GM23338 (cell line): ENCODE data around the gene RFX2. TPM values are rescaled to one million over a fixed set of nuclear protein-coding genes. Genes with fewer than 3 reads are reported as not detected.

Experiments
- ATAC-seq: fragments of 200-7000 bp; cut with Tn5 transposase; 3 replicates; pipeline ENCODE4 v1.9.1; 2020
- DNase-seq: peaks from one replicate; pipeline ENCODE4 v3.0.0-alpha.2; 2015; ENCODE audit warnings: low spot score
- H2AFZ ChIP-seq: fragments of 200-600 bp; sonication (generic); 2 replicates; pipeline ENCODE4 v1.8.0; 2016; ENCODE audit warnings: antibody characterized with exemption, mild to moderate bottlenecking, moderate library complexity
- H3F3A ChIP-seq: fragments of 200-600 bp; sonication (generic); replicated peaks from 2 replicates; pipeline ENCODE4 v1.8.0; 2017; ENCODE audit warnings: antibody characterized with exemption, mixed run types, low read depth
- H3K27ac ChIP-seq: fragments of 200-600 bp; sonication (generic); 2 replicates; pipeline ENCODE4 v1.6.1; 2016; ENCODE audit warnings: low read depth
- H3K27me3 ChIP-seq: fragments of 200-600 bp; sonication (generic); 2 replicates; pipeline ENCODE4 v1.8.0; 2016; ENCODE audit warnings: mild to moderate bottlenecking, mixed run types, moderate library complexity; ENCODE audit not compliant: insufficient read depth
- H3K36me3 ChIP-seq: fragments of 200-600 bp; sonication (generic); 2 replicates; pipeline ENCODE4 v1.8.0; 2016; ENCODE audit warnings: mild to moderate bottlenecking; ENCODE audit not compliant: insufficient read depth
- H3K4me1 ChIP-seq: fragments of 200-600 bp; sonication (generic); 2 replicates; pipeline ENCODE4 v1.8.0; 2016; ENCODE audit warnings: mild to moderate bottlenecking, moderate library complexity; ENCODE audit not compliant: insufficient read depth
- H3K4me2 ChIP-seq: fragments of 200-600 bp; sonication (generic); 2 replicates; pipeline ENCODE4 v1.7.1; 2017; ENCODE audit warnings: mixed run types
- H3K4me3 ChIP-seq: fragments of 200-600 bp; sonication (generic); 2 replicates; pipeline ENCODE4 v1.6.1; 2016; ENCODE audit warnings: mixed run types
- H3K79me2 ChIP-seq: fragments of 200-600 bp; sonication (generic); replicated peaks from 2 replicates; pipeline ENCODE4 v1.8.0; 2017; ENCODE audit warnings: mild to moderate bottlenecking; ENCODE audit not compliant: insufficient read depth
- H3K9me2 ChIP-seq: fragments of 200-600 bp; sonication (generic); 2 replicates; pipeline ENCODE4 v1.8.0; 2017; ENCODE audit not compliant: insufficient read depth
- H4K20me1 ChIP-seq: fragments of 200-600 bp; sonication (generic); replicated peaks from 2 replicates; pipeline ENCODE4 v1.8.0; 2017; ENCODE audit warnings: mild to moderate bottlenecking; ENCODE audit not compliant: insufficient read depth
- H3K27ac Mint-ChIP-seq: 2 replicates; pipeline ENCODE4 v1.8.0; 2020; ENCODE audit warnings: inconsistent platforms, mild to moderate bottlenecking, moderate library complexity, mixed read lengths
- H3K27me3 Mint-ChIP-seq: 3 replicates; pipeline ENCODE4 v1.8.0; 2022; ENCODE audit warnings: low read depth, mild to moderate bottlenecking, moderate library complexity, mixed read lengths, inconsistent platforms; ENCODE audit not compliant: insufficient read depth, poor library complexity
- H3K36me3 Mint-ChIP-seq: 3 replicates; pipeline ENCODE4 v1.8.0; 2021; ENCODE audit warnings: low read depth, mild to moderate bottlenecking, inconsistent platforms, moderate library complexity, mixed read lengths
- H3K4me1 Mint-ChIP-seq: 3 replicates; pipeline ENCODE4 v1.8.0; 2020; ENCODE audit warnings: mild to moderate bottlenecking, inconsistent platforms, mixed read lengths
- H3K4me3 Mint-ChIP-seq: 3 replicates; pipeline ENCODE4 v1.8.0; 2021; ENCODE audit warnings: moderate library complexity, mild to moderate bottlenecking, inconsistent platforms, mixed read lengths
- H3K9me3 Mint-ChIP-seq: 3 replicates; pipeline ENCODE4 v1.8.0; 2020; ENCODE audit warnings: moderate library complexity, mild to moderate bottlenecking, inconsistent platforms, mixed read lengths
- CREB1 ChIP-seq: fragments of 250-450 bp; sonication (Bioruptor Pico); IDR thresholded peaks from 2 replicates; pipeline ENCODE4 v1.5.0; 2020; ENCODE audit warnings: low read depth, mild to moderate bottlenecking, moderate library complexity
- EZH2 ChIP-seq: fragments of 200-600 bp; sonication (generic); IDR thresholded peaks from one replicate; pipeline ENCODE4 v1.8.0; 2017; ENCODE audit warnings: antibody characterized with exemption, mild to moderate bottlenecking, low read depth; ENCODE audit not compliant: unreplicated experiment
- EZH2phosphoT487 ChIP-seq: fragments of 200-600 bp; sonication (generic); IDR thresholded peaks from one replicate; pipeline ENCODE4 v1.8.1; 2018; ENCODE audit warnings: antibody characterized with exemption; ENCODE audit not compliant: unreplicated experiment
- JUNB ChIP-seq: IDR thresholded peaks from one replicate; pipeline ENCODE4 v1.6.1; 2016; ENCODE audit warnings: antibody characterized with exemption; ENCODE audit not compliant: unreplicated experiment
- NANOG ChIP-seq: IDR thresholded peaks from 2 replicates; pipeline ENCODE4 v1.6.1; 2016; ENCODE audit warnings: antibody characterized with exemption, borderline replicate concordance
- POLR2AphosphoS5 ChIP-seq: IDR thresholded peaks from 2 replicates; pipeline ENCODE4 v1.6.1; 2016; ENCODE audit warnings: antibody characterized with exemption, low read depth
- STAT1 ChIP-seq: IDR thresholded peaks from one replicate; pipeline ENCODE4 v1.6.1; 2016; ENCODE audit warnings: antibody characterized with exemption; ENCODE audit not compliant: unreplicated experiment
- ZNF114 ChIP-seq: fragments of 250-450 bp; sonication (Bioruptor Pico); IDR thresholded peaks from 2 replicates; pipeline ENCODE4 v1.5.0; 2020; ENCODE audit warnings: mild to moderate bottlenecking, moderate library complexity
- ZNF331 ChIP-seq: fragments of 250-450 bp; sonication (Bioruptor Pico); IDR thresholded peaks from 2 replicates; pipeline ENCODE4 v1.5.0; 2020; ENCODE audit warnings: low read depth, mild to moderate bottlenecking, moderate library complexity
- polyA plus RNA-seq: library from polyadenylated mRNA; unstranded; fragments of >200 nt; fragmentation: Nextera tagmentation; extraction: Ambion mirVana; gene quantifications from 2 replicates; pipeline ENCODE4 v1.2.1, GENCODE V29; 2016
- total RNA-seq: library from RNA; depleted of rRNA; stranded (reverse); fragments of >200 nt; shearing (Covaris generic); gene quantifications from 2 replicates; pipeline ENCODE4 v1.2.3, GENCODE V29; 2014
- TF ChIP-seq, protein P1 (sequence below): IDR thresholded peaks from one replicate; pipeline ENCODE4 v1.6.1; 2018; ENCODE audit warnings: antibody characterized with exemption; ENCODE audit not compliant: unreplicated experiment
- TF ChIP-seq, protein P2 (sequence below): IDR thresholded peaks from 2 replicates; pipeline ENCODE4 v1.6.1; 2016; ENCODE audit warnings: antibody characterized with exemption
- TF ChIP-seq, protein P3 (sequence below), 2 experiments: fragments of 200-600 bp in 1 of 2; sonication (generic) in 1 of 2; conservative IDR thresholded peaks; 2 replicates each; pipeline versions ENCODE4 v1.5.1 to v1.6.1; 2016 to 2017; ENCODE audit warnings: antibody characterized with exemption in 2 of 2, low read depth in 2 of 2, mild to moderate bottlenecking in 2 of 2, moderate library complexity in 1 of 2

RFX2 gene
- total and polyA plus RNA-seq, 2 experiments from 2014 or later: 4.6 to 13.0 TPM

DNA sequence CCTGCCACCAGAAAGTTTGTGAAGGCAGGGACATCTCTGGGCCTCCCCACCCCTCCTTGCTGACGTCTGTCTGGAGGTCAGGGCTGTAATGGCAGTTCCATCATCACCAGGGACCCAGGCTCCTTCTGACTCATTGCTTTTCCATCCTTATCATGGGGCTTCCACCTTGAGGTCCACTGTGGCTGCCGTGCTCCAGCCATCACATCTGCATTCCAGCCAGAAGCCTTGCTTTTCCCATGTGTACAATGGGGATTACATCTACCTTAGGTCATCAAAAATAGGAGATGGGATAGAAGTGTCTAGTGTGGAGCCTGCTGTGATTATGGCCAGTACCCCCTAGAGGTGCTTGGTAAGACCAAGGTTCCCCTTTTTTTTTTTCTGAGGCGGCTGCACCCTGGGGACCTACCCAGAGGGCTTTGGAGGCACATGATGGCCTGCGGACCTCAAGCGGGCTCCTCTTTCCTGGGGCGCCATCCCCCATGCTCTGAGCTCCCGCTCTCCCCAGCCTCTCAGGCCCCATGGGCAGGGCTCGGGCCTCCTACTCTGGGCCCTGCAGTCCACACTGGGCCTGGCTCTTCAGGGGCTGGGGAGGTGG, 119.0 kb downstream of the RFX2 start (continued):
- no peak for TF ChIP-seq POLR2AphosphoS5
- no peak for TF ChIP-seq STAT1
- TF ChIP-seq, protein P1, sequence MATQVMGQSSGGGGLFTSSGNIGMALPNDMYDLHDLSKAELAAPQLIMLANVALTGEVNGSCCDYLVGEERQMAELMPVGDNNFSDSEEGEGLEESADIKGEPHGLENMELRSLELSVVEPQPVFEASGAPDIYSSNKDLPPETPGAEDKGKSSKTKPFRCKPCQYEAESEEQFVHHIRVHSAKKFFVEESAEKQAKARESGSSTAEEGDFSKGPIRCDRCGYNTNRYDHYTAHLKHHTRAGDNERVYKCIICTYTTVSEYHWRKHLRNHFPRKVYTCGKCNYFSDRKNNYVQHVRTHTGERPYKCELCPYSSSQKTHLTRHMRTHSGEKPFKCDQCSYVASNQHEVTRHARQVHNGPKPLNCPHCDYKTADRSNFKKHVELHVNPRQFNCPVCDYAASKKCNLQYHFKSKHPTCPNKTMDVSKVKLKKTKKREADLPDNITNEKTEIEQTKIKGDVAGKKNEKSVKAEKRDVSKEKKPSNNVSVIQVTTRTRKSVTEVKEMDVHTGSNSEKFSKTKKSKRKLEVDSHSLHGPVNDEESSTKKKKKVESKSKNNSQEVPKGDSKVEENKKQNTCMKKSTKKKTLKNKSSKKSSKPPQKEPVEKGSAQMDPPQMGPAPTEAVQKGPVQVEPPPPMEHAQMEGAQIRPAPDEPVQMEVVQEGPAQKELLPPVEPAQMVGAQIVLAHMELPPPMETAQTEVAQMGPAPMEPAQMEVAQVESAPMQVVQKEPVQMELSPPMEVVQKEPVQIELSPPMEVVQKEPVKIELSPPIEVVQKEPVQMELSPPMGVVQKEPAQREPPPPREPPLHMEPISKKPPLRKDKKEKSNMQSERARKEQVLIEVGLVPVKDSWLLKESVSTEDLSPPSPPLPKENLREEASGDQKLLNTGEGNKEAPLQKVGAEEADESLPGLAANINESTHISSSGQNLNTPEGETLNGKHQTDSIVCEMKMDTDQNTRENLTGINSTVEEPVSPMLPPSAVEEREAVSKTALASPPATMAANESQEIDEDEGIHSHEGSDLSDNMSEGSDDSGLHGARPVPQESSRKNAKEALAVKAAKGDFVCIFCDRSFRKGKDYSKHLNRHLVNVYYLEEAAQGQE: no peak
- TF ChIP-seq EZH2: no peak
- TF ChIP-seq EZH2phosphoT487: no peak
- TF ChIP-seq, protein P2, sequence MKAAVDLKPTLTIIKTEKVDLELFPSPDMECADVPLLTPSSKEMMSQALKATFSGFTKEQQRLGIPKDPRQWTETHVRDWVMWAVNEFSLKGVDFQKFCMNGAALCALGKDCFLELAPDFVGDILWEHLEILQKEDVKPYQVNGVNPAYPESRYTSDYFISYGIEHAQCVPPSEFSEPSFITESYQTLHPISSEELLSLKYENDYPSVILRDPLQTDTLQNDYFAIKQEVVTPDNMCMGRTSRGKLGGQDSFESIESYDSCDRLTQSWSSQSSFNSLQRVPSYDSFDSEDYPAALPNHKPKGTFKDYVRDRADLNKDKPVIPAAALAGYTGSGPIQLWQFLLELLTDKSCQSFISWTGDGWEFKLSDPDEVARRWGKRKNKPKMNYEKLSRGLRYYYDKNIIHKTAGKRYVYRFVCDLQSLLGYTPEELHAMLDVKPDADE: no peak
- TF ChIP-seq JUNB: no peak
- no peak for TF ChIP-seq CREB1 (CRISPR knock-in tag)

DNA sequence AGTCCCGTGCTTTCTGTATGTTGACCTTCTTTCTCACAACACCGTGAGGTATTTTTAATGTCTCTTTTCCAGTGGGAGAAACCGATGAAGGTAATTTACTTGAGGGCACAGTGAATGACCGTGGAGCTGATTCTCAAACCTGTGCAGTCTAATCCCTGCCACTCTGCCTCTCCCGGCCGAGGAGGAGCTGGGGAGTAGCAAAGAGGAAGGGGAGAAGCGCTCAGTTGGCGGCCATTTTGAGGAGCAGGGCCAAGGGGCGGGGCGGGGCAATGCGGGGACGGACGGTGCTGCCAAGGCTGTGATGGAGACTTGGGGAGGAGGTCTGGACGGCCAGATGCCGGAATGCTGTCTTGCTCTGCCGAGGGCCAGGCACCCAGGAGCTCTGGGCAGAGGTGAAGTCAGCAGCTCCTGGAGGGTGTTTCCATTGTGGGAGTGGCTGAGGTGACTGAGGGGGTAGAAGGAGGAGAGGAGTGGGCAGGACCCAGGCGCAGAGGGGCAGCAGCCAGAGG, 120.0 kb downstream of the RFX2 start:
- H3K27ac ChIP-seq: peak overlapping the region; percentile 79
- H3K4me3 ChIP-seq: peak overlapping the region; percentile 30; the same call in 1 of the 2 replicates
- H3K79me2 ChIP-seq: no peaks in the 10 kb centered on the region
- peak overlapping the region; percentile 70 for H3K4me2 ChIP-seq
- H3K27ac Mint-ChIP-seq: no peak overlapping the region; the same call in 1 of the 2 replicates
- H3K4me3 Mint-ChIP-seq: peak overlapping the region; percentile 58; the same call in 1 of the 3 replicates
- peaks cover 12% of the 10 kb centered on the region for H3K4me1 Mint-ChIP-seq
- DNase-seq (peak; percentile 79), ATAC-seq (peak; percentile 86)
- no peaks in the 10 kb centered on the region for H3K36me3 ChIP-seq
- H3F3A ChIP-seq: 0 out of 2 replicates have a peak, but pooled peaks cover 2% of the 10 kb centered on the region
- peaks cover 3% of the 10 kb centered on the region; the same call in 1 of the 2 replicates for H3K4me1 ChIP-seq
- H3K36me3 Mint-ChIP-seq: no peaks in the 10 kb centered on the region; the same call in 2 of the 3 replicates
- no peaks in the 10 kb centered on the region for H3K9me2 ChIP-seq
- peak overlapping the region; percentile 99 for H2AFZ ChIP-seq
- H3K27me3 Mint-ChIP-seq: peaks cover 15% of the 10 kb centered on the region
- no peaks in the 10 kb centered on the region for H4K20me1 ChIP-seq
- H3K9me3 Mint-ChIP-seq: peaks cover 2% of the 10 kb centered on the region; the same call in 2 of the 3 replicates
- H3K27me3 ChIP-seq: no peaks in the 10 kb centered on the region
- TF ChIP-seq NANOG (no peak), ZNF331 (CRISPR knock-in tag) (no peak), ZNF114 (no peak), EZH2 (no peak)
- TF ChIP-seq, protein P3, sequence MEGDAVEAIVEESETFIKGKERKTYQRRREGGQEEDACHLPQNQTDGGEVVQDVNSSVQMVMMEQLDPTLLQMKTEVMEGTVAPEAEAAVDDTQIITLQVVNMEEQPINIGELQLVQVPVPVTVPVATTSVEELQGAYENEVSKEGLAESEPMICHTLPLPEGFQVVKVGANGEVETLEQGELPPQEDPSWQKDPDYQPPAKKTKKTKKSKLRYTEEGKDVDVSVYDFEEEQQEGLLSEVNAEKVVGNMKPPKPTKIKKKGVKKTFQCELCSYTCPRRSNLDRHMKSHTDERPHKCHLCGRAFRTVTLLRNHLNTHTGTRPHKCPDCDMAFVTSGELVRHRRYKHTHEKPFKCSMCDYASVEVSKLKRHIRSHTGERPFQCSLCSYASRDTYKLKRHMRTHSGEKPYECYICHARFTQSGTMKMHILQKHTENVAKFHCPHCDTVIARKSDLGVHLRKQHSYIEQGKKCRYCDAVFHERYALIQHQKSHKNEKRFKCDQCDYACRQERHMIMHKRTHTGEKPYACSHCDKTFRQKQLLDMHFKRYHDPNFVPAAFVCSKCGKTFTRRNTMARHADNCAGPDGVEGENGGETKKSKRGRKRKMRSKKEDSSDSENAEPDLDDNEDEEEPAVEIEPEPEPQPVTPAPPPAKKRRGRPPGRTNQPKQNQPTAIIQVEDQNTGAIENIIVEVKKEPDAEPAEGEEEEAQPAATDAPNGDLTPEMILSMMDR (conservative IDR thresholded peaks at IDR 0.05; ENCODE audit: low read depth in 2 of 2): no peak
